Fibroblast of skin of left biceps (primary cell): ENCODE measurements around the gene AGAP5.

Experiments used
- DNase-seq, 2 experiments: peaks; one replicate each; pipeline ENCODE4 v3.0.0-alpha.2; 2013; ENCODE audit warnings: low read depth in 2 of 2

The AGAP5 gene

GRCh38 chr10:73653701-73654100, 44.2 kb downstream of the AGAP5 start:
- no peak for DNase-seq

DNA sequence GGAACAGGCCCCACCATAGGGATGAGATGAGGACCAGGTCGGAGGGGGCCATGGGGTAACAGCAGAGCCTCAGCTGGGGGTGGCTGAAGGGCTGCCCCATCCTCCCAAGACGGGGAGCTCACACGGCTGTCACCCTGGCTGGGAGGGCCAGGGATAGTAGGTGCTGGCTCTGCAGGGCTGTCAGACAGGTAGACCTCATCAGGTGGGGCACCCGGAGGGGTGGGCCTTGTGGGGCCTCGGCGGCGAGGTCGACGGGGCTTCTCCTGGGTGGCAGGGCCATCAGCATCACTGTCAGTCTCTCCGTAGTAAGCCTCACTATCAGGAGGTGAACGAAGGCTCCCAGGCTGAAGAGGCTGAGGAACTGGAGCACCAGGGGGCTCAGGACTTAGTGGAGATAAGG, 44.7 kb downstream of the AGAP5 start:
- DNase-seq, result no peak

DNA sequence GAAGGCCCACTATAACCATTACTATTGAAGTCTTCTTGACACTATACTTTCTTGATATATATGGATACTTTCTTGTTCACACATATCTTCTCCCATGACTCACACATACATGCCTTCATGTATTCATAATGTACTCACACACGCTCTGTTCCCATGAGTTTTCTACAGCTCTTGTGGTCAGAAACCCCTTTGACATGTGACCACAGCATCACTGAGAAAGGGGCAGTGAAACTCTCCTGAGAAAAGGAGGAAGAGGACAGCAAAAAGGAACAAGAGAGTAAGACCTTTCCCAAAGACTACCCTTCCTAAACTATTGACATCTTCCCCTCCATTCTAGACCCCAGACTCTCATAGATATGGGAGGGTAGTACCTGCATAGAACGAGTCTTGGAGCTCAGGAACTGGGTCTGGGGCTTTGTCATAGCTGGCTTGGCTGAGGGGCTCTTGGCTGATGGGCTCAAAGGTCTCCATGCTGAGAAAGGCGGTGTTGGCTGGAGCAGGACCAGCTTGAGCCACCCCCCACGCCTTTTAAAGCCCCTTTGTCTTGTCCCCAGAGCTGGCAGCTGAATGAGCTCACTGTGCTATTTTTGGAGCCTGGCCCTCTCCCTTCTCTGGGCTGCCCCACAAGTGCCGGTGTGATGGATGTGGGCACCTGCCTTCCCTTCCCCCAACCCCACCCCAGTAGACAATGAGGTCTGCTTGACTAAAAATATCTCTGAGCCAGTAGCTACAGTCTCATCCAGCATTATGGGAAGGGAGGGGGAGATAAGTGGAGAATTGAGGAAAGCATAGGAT, 47.2 kb downstream of the AGAP5 start:
- peak; percentile 68 to 76 for DNase-seq

DNA sequence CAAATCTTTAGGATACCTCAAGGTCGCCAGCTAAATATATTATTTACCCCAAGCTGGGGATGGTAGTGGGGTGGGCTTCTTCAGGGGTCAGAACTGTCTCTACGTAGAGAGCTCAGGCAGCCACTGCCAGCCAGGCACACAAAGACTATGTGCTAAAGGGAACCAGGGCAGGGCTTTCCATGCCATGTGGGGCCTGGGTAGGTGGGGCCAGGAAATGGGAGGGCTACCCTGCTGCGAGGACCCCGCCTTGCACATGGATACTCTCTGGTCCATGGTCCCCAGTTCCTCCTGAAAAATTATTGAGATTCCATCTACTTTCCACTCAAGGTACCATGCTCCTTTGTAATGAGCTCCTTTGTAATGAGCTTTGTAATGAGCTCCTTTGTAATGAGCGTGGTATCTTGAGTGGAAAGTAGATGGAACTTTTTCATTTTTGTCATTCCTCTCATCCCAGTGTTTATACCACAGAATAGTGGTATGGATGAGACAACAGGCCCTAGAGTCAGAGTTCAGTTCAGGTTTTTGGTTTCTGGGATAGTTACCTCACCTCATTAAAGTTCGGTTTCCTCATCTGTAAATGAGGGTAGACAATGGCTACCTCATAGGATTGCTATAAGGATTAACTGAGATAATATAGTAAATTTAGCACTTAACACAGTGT, 47.9 kb downstream of the AGAP5 start:
- peak in 1 of 2 experiments; percentile 23 for DNase-seq

GRCh38 chr10:73648975-73649829, 48.7 kb downstream of the AGAP5 start:
- no peak for DNase-seq

DNA sequence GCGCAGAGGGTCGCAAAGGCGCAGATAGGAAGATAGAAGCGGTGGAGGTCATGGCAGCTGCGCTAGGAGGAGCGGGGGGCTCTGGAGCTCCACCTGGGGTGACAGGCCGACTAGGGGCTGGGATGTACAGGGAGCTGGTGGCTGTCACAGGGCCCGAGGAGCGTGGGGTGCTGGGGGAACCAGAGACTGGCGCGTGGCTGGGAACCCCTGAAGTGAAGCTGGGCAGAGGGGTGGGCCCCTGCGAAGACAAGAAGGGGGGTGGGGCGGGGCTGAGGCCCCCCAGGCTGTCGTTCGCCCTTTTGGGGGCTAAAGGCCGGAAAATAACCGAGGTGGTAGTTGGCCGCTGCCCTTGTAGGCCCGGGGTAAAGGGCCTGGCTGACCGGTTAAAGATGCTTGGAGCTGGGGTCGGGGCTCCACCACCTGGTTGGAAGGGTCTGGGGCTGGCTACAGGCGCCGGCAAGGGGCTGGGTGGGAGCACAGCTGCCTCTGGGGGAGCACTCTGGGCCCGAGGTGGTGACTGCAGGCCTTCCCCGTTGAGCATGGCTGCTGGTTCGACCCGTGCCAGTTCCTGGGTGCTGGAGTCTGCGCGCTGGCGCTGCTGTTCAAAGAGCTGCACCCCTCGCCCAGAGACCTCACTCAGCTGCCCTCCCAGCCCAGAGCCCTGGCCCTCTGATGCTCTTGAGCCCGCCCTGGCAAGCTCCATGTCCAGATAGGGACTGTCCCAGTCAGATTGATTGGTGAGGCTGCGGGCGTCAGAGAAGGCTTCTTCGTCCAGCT, 49.8 kb downstream of the AGAP5 start:
- no peak for DNase-seq

GRCh38 chr10:73647211-73647874, 50.6 kb downstream of the AGAP5 start:
- no peak for DNase-seq

GRCh38 chr10:73646598-73647041, 51.3 kb downstream of the AGAP5 start:
- no peak for DNase-seq

GRCh38 chr10:73645251-73645650, 52.7 kb downstream of the AGAP5 start:
- no peak for DNase-seq

DNA sequence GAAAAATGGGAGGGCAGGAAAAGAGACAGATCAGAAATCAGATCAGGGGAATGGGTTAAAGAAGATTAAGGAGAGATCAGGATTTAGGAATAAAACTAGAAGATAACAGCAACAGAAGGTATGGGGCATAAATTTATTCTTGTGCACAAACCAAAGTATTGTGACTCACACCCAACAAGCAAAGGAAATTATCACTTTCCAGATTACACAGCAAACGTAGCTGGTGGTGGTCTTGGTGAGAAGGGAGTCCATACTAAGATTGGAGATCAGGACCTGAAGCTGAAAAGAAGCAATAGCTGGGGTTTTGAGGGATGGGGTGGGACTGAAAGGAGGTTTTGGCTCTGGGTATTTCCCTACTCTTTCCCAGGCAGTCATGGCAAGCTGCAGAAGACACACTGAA, 53.1 kb downstream of the AGAP5 start:
- no peak for DNase-seq

- peak; percentile 28 to 35 for DNase-seq
These were observed 53.7 kb downstream of the AGAP5 start for GRCh38 chr10:73644015-73644743.

DNA sequence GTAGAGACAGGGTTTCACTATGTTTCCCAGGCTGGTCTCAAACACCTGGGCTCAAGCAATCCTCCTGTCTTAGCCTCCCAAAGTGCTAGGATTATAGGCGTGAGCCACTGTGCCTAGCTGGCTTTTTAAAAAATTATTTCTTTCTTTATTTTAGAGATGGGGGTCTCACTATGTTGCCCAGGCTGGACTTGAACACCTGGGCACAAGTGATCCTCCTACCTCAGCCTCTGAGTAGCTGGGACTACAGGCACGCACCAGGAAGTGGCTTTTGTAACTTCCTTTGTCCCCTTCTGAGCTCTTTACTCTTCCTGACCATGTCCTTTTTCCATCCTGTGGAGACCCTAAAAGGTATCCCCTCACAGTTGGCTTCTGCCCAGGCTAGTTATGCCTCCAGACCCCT, 54.5 kb downstream of the AGAP5 start:
- DNase-seq, result no peak

- DNase-seq, result no peak
These were observed 56.4 kb downstream of the AGAP5 start, which contains the start of gene MYOZ1 for GRCh38 chr10:73641328-73642060. Gene MYOZ1 (minus strand): TSS chr10:73641474. CDS start chr10:73640017, 1,457 bp downstream.

DNA sequence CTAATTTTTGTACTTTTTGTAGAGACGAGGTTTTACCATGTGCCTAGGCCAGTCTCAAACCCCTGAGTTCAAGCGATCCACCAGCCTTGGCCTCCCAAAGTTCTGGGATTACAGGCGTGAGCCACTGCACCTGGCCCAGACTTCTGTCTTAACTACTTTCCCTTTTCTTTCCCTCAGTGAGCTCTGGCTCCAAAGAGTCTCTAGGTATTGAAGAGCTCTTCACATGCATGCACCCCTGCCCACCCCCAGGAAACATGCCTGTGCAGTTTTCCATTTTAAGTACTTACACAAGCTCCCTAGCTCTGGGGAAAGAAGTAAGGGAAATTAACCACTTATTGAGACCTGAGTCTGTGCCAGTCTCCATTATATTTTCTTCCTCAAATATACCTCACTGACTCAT, 58.6 kb downstream of the AGAP5 start:
- no peak for DNase-seq

- DNase-seq, result no peak
These were observed 62.1 kb downstream of the AGAP5 start for GRCh38 chr10:73635781-73636180.

GRCh38 chr10:73634421-73634820, 63.5 kb downstream of the AGAP5 start:
- DNase-seq, result no peak

DNA sequence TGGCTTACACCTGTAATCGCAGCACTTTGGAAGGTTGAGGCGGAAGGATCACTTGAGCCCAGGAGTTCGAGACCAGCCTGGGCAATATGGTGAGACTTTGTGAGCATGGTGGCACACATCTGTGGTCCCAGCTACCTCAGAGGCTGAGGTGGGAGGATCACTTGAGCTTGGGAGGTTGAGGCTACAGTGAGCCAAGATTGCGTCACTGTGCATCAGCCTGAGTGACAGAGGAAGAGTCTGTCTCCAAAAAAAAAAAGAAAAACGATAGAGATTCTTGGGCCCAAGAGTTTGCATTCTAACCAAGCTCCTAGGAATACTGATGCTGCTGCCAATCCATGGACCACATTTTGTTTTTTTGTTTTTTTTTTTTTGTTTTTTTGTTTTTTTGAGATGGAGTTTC, 68.7 kb downstream of the AGAP5 start:
- no peak for DNase-seq

DNA sequence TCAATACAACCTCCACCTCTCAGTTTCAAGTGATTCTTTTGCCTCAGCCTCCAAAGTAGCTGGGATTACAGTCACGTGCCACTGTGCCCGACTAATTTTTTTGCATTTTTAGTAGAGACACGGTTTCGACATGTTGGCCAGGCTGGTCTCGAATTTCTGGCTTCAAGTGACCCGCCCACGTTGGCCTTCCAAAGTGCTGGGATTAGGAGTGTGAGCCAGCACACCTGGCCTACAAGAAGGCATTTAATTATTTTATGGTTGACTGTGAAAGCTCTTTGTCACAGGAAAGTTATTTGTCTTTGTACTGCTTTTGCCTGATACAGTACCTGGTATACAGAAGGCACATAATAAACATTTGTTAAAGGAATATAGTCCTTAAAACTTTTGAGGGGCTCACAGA, 69.5 kb downstream of the AGAP5 start:
- no peak for DNase-seq

DNA sequence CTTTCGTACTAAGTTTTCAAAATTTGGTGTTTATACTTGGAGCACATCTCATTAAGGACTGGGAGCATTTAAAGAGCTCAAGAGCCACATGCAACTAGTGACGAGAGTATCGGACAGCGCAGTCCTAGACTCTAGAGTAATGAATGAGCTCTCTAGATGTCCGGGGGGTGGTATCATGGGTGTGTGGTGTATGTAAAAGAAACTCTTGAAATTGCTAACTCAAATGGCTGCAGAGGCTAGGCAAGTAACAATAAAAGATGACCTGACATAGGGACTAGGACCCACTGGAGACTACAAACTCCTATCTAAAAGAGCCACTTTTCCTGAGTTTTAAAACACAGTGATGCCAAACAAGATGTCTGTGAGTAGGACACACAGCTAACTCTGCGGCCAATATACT, 70.6 kb downstream of the AGAP5 start:
- no peak for DNase-seq
